SK-N-MC (cell line): ENCODE results near the gene MCC.

Source experiments
- EZH2 ChIP-seq: fragments of 200-600 bp; sonication (generic); IDR thresholded peaks from one replicate; pipeline ENCODE4 v1.6.1; 2017; ENCODE audit warnings: antibody characterized with exemption
- POLR2AphosphoS5 ChIP-seq: IDR thresholded peaks from 2 replicates; pipeline ENCODE4 v1.6.1; 2012; ENCODE audit warnings: mild to moderate bottlenecking, low read depth, low read length, borderline replicate concordance

DNA sequence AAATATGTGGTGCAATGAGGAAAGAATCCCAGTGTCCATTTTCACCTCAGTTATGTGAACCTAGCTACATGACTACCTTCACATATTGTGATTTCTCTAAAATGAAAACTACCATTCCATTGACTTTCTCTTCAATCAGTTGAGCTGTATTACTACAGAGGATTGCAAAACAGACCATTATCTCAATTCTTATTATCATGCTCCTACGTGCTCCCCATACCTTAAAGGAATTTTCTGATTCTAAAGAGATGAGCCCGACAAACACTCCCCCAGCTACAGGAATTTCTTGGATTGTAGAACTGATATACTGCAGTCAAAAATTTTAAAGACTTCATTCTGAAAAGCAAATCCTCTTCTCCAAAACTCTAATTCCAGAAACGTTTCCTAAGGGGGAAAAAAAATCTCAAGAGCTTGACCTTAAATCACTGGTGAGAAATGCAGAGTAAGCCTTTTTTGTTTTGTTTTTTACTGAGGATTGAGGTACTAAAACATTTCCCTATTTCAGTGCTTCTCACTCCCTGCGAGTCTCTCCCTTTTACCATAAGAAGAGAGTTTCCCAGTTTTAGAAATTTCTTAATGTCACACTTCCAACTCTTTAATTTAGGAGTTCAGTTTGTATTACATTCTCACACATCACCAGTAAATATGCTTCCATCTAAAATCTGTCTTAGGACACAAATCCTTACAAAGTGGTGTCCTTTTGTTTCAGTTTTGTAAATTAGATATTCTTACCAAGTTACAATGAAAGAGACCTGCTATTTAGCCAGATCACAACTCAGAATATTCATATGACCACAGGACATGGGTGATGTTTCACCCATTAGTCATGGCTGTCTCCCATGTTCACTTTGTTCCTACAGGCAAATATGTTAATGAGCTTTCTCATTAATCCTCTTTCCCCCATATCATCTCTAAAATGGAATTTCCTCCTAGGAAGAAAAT is 257.3 kb downstream of the MCC start:
- TF ChIP-seq EZH2 (no peak), POLR2AphosphoS5 (peak; percentile 10; the same call in 1 of the 2 replicates)
